Testis (tissue), 2 donors: ENCODE data around the gene HOXA3.

Experiments
- CTCF ChIP-seq, 3 experiments: fragments of 450-650 bp in 2 of 3; fragments of 200-600 bp in 1 of 3; sonication (generic) in 1 of 3; IDR thresholded peaks; one replicate each; pipeline ENCODE4 v1.5.1; 2016 to 2019; ENCODE audit warnings: antibody characterized with exemption in 3 of 3, mild to moderate bottlenecking in 2 of 3, moderate library complexity in 1 of 3
- POLR2A ChIP-seq: fragments of 450-650 bp; IDR thresholded peaks from one replicate; pipeline ENCODE4 v1.6.1; 2017; ENCODE audit warnings: antibody characterized with exemption, mild to moderate bottlenecking, moderate library complexity

GRCh38 chr7:27201580-27202017, 49.2 kb upstream of the HOXA3 start:
- TF ChIP-seq CTCF (IDR thresholded peaks at IDR 0.05) (no peak), POLR2A (no peak)
